GM18511 (cell line): Measurements from ENCODE around the gene PAX4.

Source experiments
- ATAC-seq: cut with Tn5 transposase; IDR thresholded peaks from one replicate; pipeline ENCODE4 v1.9.1; 2021; ENCODE audit warnings: mild to moderate bottlenecking, moderate library complexity; ENCODE audit not compliant: unreplicated experiment

Gene PAX4, protein sequence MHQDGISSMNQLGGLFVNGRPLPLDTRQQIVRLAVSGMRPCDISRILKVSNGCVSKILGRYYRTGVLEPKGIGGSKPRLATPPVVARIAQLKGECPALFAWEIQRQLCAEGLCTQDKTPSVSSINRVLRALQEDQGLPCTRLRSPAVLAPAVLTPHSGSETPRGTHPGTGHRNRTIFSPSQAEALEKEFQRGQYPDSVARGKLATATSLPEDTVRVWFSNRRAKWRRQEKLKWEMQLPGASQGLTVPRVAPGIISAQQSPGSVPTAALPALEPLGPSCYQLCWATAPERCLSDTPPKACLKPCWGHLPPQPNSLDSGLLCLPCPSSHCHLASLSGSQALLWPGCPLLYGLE

DNA sequence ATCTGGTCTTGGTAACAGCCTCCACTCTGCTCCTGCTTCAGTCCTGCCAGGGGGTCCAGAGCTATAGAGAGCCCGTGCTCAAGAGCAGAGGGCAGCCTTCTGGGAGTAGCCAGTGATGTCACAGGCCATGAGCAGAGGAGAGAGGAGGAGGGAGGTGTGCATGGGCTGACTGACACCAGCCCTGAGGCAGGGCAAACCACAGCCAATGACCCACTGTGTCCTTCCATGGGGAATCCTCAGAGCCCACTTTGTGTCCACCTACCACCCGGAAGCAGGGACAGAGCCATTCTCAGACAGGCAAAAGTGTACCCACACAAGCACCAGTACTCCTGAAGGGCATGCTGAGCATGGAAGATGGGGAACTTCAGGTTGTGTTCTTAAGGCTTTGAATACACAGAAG lies at the start of gene PAX4:
PAX4 (minus strand) TSS at position 101 of the 400 bp plus-strand sequence. CDS start 2,214 bp downstream, outside the sequence.
- no peak for ATAC-seq

DNA sequence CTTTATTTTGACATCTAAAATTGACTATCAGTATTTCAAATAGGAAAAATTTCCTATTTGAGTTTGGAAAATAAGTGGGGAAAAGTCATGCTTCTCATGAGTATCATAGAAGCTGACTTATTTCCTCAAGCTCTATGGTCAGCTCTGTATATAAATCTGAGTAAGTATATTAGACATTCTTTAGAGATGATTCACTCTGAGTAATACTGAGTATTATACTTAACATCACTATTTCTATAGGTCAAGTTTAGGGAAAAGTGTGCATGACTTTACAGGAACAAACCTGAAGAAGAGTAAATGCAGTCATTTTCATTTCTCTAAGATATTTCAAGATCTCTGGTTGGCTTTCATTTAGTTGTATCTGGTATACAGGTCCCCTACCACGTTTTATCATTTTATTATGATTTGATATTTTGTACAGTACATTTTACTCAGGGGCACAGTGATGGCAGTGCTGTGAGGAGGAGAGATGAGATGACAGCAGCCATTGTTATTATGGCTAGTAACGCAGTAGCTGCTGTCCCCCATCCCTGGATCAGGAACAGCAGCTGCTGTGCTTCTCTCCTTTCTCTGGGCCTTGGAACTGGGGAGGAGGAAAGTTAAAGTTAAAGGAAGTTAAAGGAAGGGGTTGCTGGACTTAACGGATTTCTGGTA lies 49.2 kb upstream of the PAX4 start:
- ATAC-seq = no peak

DNA sequence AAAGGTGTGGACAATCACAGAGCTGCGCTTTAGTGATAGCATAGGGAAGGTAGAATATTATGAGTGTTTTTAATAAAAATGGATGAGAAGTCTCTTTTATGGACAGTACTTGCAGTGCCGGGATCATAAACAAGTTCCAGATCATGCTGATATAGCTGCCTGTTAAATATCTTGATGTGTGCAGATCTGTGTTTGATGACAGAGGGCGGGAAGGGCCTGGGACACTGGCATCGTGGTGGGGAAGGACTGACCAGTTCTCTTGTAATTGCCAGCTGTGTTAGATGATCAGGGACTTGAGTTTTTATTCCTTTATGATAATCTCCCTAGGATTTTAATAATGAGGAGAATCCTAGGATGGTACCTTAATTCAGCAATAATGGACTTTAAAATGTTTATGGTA lies 48.7 kb upstream of the PAX4 start:
- no peak for ATAC-seq

- ATAC-seq = no peak
Observed at GRCh38 chr7:127665922-127666321, 48.0 kb upstream of the PAX4 start.

- ATAC-seq = no peak
Observed at GRCh38 chr7:127658970-127659630, 41.2 kb upstream of the PAX4 start.

- no peak for ATAC-seq
Observed at GRCh38 chr7:127657500-127657899, 39.6 kb upstream of the PAX4 start.

- no peak for ATAC-seq
Observed at GRCh38 chr7:127655720-127656119, 37.8 kb upstream of the PAX4 start.

DNA sequence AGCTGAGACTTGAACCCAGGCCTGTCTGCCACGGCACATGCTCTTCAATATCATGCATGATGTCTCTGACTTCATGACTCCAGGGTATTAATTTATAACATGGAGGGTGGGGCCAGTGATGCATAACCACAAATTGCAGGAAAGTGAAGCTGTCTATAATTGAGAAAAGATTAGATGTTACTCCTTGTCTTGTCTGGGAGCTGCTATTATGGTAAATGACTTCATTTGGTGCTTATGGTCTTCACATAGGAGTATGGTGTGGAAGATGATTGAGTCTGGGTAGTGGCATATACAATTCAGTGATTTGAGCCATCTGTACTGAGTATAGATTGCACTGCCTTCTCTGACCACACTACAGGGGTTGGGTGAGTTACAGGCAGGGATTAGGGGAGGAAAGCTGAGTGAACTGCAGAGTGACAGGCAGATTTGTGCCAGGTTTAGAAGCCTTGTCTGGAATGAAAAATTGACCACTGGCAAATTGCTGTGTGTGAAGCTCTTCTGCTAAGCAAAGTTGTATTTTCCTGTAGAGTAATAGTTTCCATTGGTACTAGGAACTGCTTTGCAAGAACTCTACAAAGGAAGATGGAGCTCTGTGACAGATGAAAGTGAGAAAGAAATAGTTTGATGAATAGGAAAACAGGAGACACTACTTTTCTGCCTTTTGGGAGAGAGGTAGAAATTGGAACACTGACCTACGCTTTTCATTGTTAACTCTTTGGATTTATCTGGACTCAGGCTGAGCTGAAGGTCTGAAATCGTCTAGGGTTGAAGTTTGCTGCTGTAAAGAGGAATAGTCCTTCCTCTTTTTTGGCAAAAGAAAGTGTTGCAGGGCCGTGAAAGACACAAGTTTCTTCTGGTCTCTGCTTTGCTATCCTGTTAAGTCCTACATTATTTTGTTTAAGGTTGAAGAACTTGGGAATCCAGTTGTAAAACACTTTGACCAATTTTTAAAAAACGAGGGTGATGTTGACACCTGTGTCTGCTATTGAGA lies 36.8 kb upstream of the PAX4 start:
- no peak for ATAC-seq

- no peak for ATAC-seq
Observed at GRCh38 chr7:127653396-127653795, 35.5 kb upstream of the PAX4 start.

GRCh38 chr7:127652333-127653248 lies 34.6 kb upstream of the PAX4 start:
- ATAC-seq = peak; percentile 16

DNA sequence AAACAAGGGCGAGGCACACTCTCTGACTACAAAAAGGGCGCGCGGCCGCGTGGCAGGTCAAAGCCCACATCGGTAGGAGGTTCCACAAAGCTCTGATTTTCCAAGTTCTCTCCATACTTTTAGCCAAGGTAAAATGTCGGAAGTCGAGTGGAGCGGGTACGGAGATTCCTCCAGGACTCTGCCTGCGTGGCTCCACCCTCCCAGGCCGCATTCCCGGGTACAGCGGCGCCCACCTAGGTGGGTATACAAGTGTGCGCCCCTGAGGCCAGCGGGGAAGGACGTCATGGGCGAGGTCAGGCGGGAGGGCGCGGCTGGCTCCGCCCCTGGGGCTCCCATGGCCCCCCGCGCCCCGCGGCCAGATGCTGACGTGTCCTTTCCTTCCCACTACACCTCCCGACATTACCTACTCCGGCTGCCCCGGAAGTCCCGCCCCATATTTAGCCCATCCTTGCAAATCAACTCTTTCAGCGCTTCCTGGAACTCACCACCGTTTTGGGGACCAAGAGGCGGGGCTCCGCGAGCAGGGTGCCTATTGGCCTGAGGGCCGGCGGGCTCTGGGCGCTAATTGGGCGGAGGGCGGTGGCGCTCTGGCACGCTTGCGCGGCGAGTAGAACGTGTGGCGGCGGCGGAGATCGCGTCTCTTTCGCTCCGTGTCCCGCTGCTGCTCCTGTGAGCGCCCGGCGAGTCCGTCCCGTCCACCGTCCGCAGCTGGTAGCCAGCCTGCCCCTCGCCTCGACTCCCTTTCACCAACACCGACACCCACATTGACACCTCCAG lies 33.8 kb upstream of the PAX4 start, which contains the start of gene SND1:
SND1 (plus strand) TSS at position 639 of the 777 bp plus-strand sequence. CDS start 180 bp downstream, outside the sequence.
- peak; percentile 92 for ATAC-seq

GRCh38 chr7:127650847-127651555 lies 33.1 kb upstream of the PAX4 start:
- peak; percentile 2 for ATAC-seq

DNA sequence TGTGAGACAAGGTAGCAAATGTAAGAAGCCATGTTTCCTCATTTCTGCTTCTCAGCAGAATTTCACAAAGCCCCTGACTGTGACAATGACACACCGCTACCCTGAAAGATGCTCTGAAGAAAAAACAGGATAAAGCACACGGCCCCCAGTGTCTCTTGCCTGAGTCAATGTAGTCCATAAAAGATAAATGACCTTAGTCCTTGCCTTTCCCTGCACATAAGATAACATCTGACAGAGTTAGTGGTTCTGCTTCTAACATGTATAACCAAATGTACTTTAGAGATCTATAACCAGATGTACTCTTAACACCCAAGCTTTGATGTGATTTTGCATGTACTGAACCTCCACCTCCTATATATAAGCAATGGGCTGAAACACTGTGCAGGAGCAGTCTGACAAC lies 31.0 kb upstream of the PAX4 start:
- ATAC-seq = no peak

GRCh38 chr7:127647636-127648035 lies 29.7 kb upstream of the PAX4 start:
- ATAC-seq = no peak

GRCh38 chr7:127644484-127644883 lies 26.5 kb upstream of the PAX4 start:
- ATAC-seq = no peak

GRCh38 chr7:127638197-127638596 lies 20.3 kb upstream of the PAX4 start:
- ATAC-seq = no peak

DNA sequence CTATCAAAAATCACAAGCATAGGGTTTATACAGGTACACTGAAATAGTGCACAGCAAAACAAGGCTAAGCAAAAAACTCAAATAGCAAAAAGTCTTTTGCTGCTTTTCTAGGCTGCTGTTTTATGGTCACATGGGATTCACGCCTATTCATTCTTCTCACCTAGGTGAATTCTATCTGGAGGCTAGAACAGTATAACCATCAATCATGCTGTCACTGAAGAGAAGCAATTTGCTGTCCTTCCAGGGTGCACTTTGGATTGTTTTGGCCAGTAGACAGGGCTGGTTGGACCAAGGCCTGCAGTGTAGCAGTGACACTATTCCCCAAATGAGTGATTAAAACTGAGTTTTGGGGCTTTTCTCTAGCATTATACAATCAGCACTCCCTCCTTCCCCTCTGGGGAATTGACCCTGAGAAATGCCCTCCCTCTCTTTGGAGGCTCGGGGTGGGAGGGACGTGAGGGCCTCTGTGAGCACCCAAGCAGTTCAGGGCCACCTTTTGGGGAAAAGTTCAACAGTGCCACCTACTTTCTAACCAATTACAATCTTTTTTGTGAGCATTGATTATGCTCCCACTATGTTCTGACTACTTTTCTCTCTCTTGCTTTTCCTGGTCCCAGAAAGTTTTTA lies 17.8 kb upstream of the PAX4 start:
- peak; percentile 75 for ATAC-seq
